CD14-positive monocyte (primary cell): Measurements from ENCODE around the gene QSER1. TPM values are rescaled to one million over a fixed set of nuclear protein-coding genes. Genes with fewer than 3 reads are reported as not detected.

Experiments used
- DNase-seq, 3 donors: peaks; one replicate each; pipeline ENCODE4 v3.0.0-alpha.2; 2011 to 2022
- H2AFZ ChIP-seq: 2 replicates; pipeline ENCODE4 v1.6.0; 2012; ENCODE audit warnings: mild to moderate bottlenecking, low read depth, low read length, inconsistent platforms; ENCODE audit not compliant: insufficient read depth, poor library complexity, severe bottlenecking
- H3K27ac ChIP-seq, 2 donors: 1 replicate in 1 of 2; 2 replicates in 1 of 2; pipeline ENCODE4 v1.5.1; 2012 to 2013; ENCODE audit warnings: low read length in 2 of 2, control low read depth in 1 of 2, inconsistent platforms in 1 of 2, low read depth in 1 of 2, mild to moderate bottlenecking in 1 of 2
- H3K27me3 ChIP-seq, 2 donors: one replicate each; pipeline versions ENCODE4 v1.6.0 to v1.6.1; 2011 to 2013; ENCODE audit warnings: low read length in 2 of 2; ENCODE audit not compliant: control insufficient read depth in 2 of 2, insufficient read depth in 2 of 2
- H3K36me3 ChIP-seq, 2 donors: replicated peaks in 1 of 2; 1 replicate in 1 of 2; 2 replicates in 1 of 2; pipeline versions ENCODE4 v1.5.1 to v1.6.1; 2012 to 2013; ENCODE audit warnings: low read length in 2 of 2, control low read depth in 1 of 2, inconsistent platforms in 1 of 2, mild to moderate bottlenecking in 1 of 2; ENCODE audit not compliant: insufficient read depth in 2 of 2, control insufficient read depth in 1 of 2
- H3K4me1 ChIP-seq, 2 donors: 1 replicate in 1 of 2; 2 replicates in 1 of 2; pipeline versions ENCODE4 v1.5.1 to v1.6.1; 2012 to 2013; ENCODE audit warnings: low read length in 2 of 2, control low read depth in 1 of 2, inconsistent platforms in 1 of 2, mild to moderate bottlenecking in 1 of 2, moderate library complexity in 1 of 2; ENCODE audit not compliant: insufficient read depth in 2 of 2, control insufficient read depth in 1 of 2
- H3K4me2 ChIP-seq: replicated peaks from 2 replicates; pipeline ENCODE3; 2012; ENCODE audit warnings: low read length, moderate library complexity, mild to moderate bottlenecking; ENCODE audit not compliant: poor library complexity, severe bottlenecking; ENCODE audit errors: extremely low read depth
- H3K4me3 ChIP-seq, 3 experiments: fragments of 200-600 bp in 1 of 3; sonication (generic) in 1 of 3; replicated peaks in 1 of 3; 1 replicate in 2 of 3; 2 replicates in 1 of 3; pipeline ENCODE4 v1.5.1; 2011 to 2013; ENCODE audit warnings: low read length in 3 of 3, mild to moderate bottlenecking in 3 of 3, control low read depth in 2 of 3, low read depth in 2 of 3, inconsistent platforms in 1 of 3, moderate library complexity in 1 of 3
- H3K79me2 ChIP-seq: 2 replicates; pipeline ENCODE4 v1.6.0; 2012; ENCODE audit warnings: mild to moderate bottlenecking, control low read depth, inconsistent platforms, low read length, moderate library complexity; ENCODE audit not compliant: insufficient read depth
- H3K9ac ChIP-seq: 2 replicates; pipeline ENCODE4 v1.6.0; 2017; ENCODE audit warnings: low read length, mild to moderate bottlenecking; ENCODE audit not compliant: insufficient read depth, poor library complexity, severe bottlenecking
- H3K9me3 ChIP-seq, 2 donors: replicated peaks in 1 of 2; 1 replicate in 1 of 2; 2 replicates in 1 of 2; pipeline versions ENCODE4 v1.5.1 to v1.6.1; 2012 to 2013; ENCODE audit warnings: low read length in 2 of 2, control low read depth in 1 of 2; ENCODE audit not compliant: control insufficient read depth in 1 of 2, insufficient read depth in 1 of 2
- H4K20me1 ChIP-seq: 2 replicates; pipeline ENCODE4 v1.6.0; 2012; ENCODE audit warnings: mild to moderate bottlenecking, low read length, control low read depth, moderate library complexity; ENCODE audit not compliant: insufficient read depth
- H3K27ac Mint-ChIP-seq, 7 donors: one replicate each; pipeline ENCODE4 v1.8.0; 2020; ENCODE audit warnings: mild to moderate bottlenecking in 7 of 7, mixed read lengths in 7 of 7, moderate library complexity in 6 of 7, inconsistent platforms in 2 of 7
- H3K27me3 Mint-ChIP-seq, 3 donors: one replicate each; pipeline ENCODE4 v1.8.0; 2021 to 2022; ENCODE audit warnings: low read depth in 3 of 3, mild to moderate bottlenecking in 3 of 3, mixed read lengths in 3 of 3, moderate library complexity in 3 of 3, inconsistent platforms in 1 of 3
- H3K36me3 Mint-ChIP-seq, 2 donors: one replicate each; pipeline ENCODE4 v1.8.0; 2020; ENCODE audit warnings: mixed read lengths in 2 of 2, inconsistent platforms in 1 of 2, mild to moderate bottlenecking in 1 of 2
- H3K4me1 Mint-ChIP-seq: one replicate; pipeline ENCODE4 v1.8.0; 2020; ENCODE audit warnings: mild to moderate bottlenecking, mixed read lengths
- H3K4me3 Mint-ChIP-seq, 2 donors: one replicate each; pipeline ENCODE4 v1.8.0; 2020; ENCODE audit warnings: mild to moderate bottlenecking in 2 of 2, mixed read lengths in 2 of 2, moderate library complexity in 1 of 2
- H3K9me3 Mint-ChIP-seq, 7 donors: one replicate each; pipeline ENCODE4 v1.8.0; 2020 to 2022; ENCODE audit warnings: mixed read lengths in 7 of 7, mild to moderate bottlenecking in 6 of 7, moderate library complexity in 6 of 7, inconsistent platforms in 2 of 7
- WGBS: methylation state at CpG from one replicate; pipeline ENCODE4 v1.1.5; 2013; ENCODE audit warnings: missing lambda C conversion rate; ENCODE audit not compliant: insufficient coverage; 5-methylcytosine and 5-hydroxymethylcytosine counted together
- intact Hi-C, 2 donors: fragments of 100-400 bp; cut with micrococcal nuclease; formaldehyde crosslinking; loops; one replicate each; pipeline versions ENCODE4 v1.15.0 to v1.15.1; 2023
- polyA plus RNA-seq, 3 donors: library from polyadenylated mRNA; depleted of rRNA in 1 of 3; unstranded in 2 of 3; stranded (reverse) in 1 of 3; fragments of 300-500 nt in 2 of 3; fragments of >200 nt in 1 of 3; fragmentation: Illumina TruSeq in 2 of 3; gene quantifications; 1 replicate in 2 of 3; 2 replicates in 1 of 3; pipeline ENCODE4 v1.2.3, GENCODE V29; 2012 to 2021
- TF ChIP-seq, protein P1 (sequence below): fragments of 200-600 bp; IDR thresholded peaks from one replicate; pipeline ENCODE4 v1.8.0; 2022; ENCODE audit warnings: antibody characterized with exemption, mild to moderate bottlenecking

The QSER1 gene
- polyA plus RNA-seq, 3 donors, result 1.1 to 7.0 (median 2.5) TPM

DNA sequence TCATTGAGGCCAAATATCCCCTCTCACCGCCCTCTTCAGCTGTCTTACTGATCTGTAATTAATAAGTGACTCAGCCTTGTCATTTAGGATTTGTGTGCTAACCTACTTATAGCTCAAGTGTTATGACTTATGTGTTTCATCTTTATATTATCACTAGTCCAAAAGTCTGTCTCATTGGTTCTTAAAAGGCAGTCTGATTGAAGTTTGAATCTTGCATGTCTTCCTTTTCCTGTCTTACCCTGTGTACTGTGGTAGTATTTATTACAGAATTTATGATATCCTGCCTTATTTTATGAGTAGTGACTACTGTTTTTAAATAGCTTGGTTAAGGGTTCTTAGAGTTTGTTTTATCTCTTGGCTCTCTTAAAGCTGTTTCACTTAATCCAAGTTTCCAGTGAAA lies 129.3 kb downstream of the QSER1 start:
- Histone ChIP-seq H3K27me3 (peaks cover 0 to 5% of the 10 kb centered on the region in 2 donors), H3K27ac (no peak overlapping the region), H2AFZ (no peak overlapping the region), H3K36me3 (no peaks in the 10 kb centered on the region), H3K9ac (no peak overlapping the region), H3K4me2 (no peak overlapping the region), H3K4me1 (peaks cover under 1 to 9% of the 10 kb centered on the region in 2 donors), H3K79me2 (no peaks in the 10 kb centered on the region), H4K20me1 (no peaks in the 10 kb centered on the region), H3K9me3 (no peaks in the 10 kb centered on the region), H3K4me3 (no peak overlapping the region)
- H3K27ac Mint-ChIP-seq, result no peak overlapping the region
- peaks cover 0 to 3% (median 2%) of the 10 kb centered on the region in 3 donors for H3K27me3 Mint-ChIP-seq
- intact Hi-C loops, result no loop called here
- no CpG with 5 or more reads among the region's 1 CpG for WGBS
- no peak for DNase-seq
- H3K4me3 Mint-ChIP-seq, result no peak overlapping the region
- TF ChIP-seq, protein P1, sequence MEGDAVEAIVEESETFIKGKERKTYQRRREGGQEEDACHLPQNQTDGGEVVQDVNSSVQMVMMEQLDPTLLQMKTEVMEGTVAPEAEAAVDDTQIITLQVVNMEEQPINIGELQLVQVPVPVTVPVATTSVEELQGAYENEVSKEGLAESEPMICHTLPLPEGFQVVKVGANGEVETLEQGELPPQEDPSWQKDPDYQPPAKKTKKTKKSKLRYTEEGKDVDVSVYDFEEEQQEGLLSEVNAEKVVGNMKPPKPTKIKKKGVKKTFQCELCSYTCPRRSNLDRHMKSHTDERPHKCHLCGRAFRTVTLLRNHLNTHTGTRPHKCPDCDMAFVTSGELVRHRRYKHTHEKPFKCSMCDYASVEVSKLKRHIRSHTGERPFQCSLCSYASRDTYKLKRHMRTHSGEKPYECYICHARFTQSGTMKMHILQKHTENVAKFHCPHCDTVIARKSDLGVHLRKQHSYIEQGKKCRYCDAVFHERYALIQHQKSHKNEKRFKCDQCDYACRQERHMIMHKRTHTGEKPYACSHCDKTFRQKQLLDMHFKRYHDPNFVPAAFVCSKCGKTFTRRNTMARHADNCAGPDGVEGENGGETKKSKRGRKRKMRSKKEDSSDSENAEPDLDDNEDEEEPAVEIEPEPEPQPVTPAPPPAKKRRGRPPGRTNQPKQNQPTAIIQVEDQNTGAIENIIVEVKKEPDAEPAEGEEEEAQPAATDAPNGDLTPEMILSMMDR, result no peak
- H3K9me3 Mint-ChIP-seq, result no peaks in the 10 kb centered on the region
- peaks cover 0 to 7% of the 10 kb centered on the region in 2 donors for H3K36me3 Mint-ChIP-seq
- H3K4me1 Mint-ChIP-seq, result peaks cover 8% of the 10 kb centered on the region

DNA sequence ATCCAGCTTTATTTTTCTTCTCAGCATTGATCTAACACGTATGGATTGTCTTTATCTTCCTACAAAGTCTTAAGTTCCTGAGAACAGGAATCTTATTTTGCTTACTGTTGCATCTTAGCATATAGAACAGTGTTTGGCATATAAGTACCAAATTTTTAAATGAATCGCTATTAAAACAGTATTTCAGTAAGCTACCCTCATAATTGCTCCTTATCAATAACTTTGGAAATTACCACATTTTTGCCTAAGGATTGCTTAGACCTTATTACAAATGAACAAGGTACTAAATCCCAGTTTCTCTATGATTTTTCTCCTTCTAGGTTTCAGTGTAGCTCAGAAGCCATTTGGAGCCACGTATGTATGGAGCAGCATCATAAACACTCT lies 132.7 kb downstream of the QSER1 start:
- intact Hi-C loops, result no loop called here

More for the DNA sequence above, 132.7 kb downstream of the QSER1 start:
- no peak for DNase-seq
- TF ChIP-seq, protein P1, result no peak
- no peaks in the 10 kb centered on the region for H4K20me1 ChIP-seq
- no peak overlapping the region for H3K27ac ChIP-seq
- Mint-ChIP-seq H3K9me3 (no peaks in the 10 kb centered on the region), H3K36me3 (peaks cover 0 to 7% of the 10 kb centered on the region in 2 donors), H3K4me1 (peaks cover 2% of the 10 kb centered on the region), H3K4me3 (no peak overlapping the region), H3K27me3 (peaks cover 0 to 3% (median 1%) of the 10 kb centered on the region in 3 donors), H3K27ac (no peak overlapping the region)
- no peaks in the 10 kb centered on the region for H3K27me3 ChIP-seq
- no peak overlapping the region for H3K4me2 ChIP-seq
- no peak overlapping the region for H3K4me3 ChIP-seq
- WGBS, result no CpG with 5 or more reads among the region's 3 CpGs
- no peaks in the 10 kb centered on the region for H3K79me2 ChIP-seq
- H3K9ac ChIP-seq, result no peak overlapping the region
- H3K36me3 ChIP-seq, result no peaks in the 10 kb centered on the region
- no peaks in the 10 kb centered on the region for H3K4me1 ChIP-seq
- no peaks in the 10 kb centered on the region for H3K9me3 ChIP-seq
- no peak overlapping the region for H2AFZ ChIP-seq
